GM18861 (cell line): ENCODE results near the gene USP24.

ENCODE experiments used
- ATAC-seq: cut with Tn5 transposase; IDR thresholded peaks from one replicate; pipeline ENCODE4 v1.9.1; 2021; ENCODE audit not compliant: unreplicated experiment

Gene USP24

GRCh38 chr1:55215194-55216021, at the start of gene USP24:
Gene USP24, minus strand, starts transcription at chr1:55215364. Its CDS starts 251 bp downstream, at chr1:55215113.
- peak; percentile 44 for ATAC-seq

GRCh38 chr1:55262822-55263221, 47.7 kb upstream of the USP24 start:
- ATAC-seq: no peak

GRCh38 chr1:55259911-55260609, 44.9 kb upstream of the USP24 start:
- ATAC-seq: no peak

- ATAC-seq: peak; percentile 74
Measured at GRCh38 chr1:55257958-55258357, 42.8 kb upstream of the USP24 start.

- ATAC-seq: no peak
Measured at GRCh38 chr1:55255901-55256300, 40.7 kb upstream of the USP24 start.

GRCh38 chr1:55252942-55253589, 37.9 kb upstream of the USP24 start:
- no peak for ATAC-seq

GRCh38 chr1:55250399-55251075, 35.4 kb upstream of the USP24 start:
- no peak for ATAC-seq

- no peak for ATAC-seq
Measured at GRCh38 chr1:55249646-55250398, 34.7 kb upstream of the USP24 start.

- no peak for ATAC-seq
Measured at GRCh38 chr1:55246896-55247295, 31.7 kb upstream of the USP24 start.

GRCh38 chr1:55246331-55246730, 31.2 kb upstream of the USP24 start:
- no peak for ATAC-seq

GRCh38 chr1:55245781-55246180, 30.6 kb upstream of the USP24 start:
- no peak for ATAC-seq

GRCh38 chr1:55244476-55245099, 29.4 kb upstream of the USP24 start:
- no peak for ATAC-seq

- no peak for ATAC-seq
Measured at GRCh38 chr1:55243655-55244054, 28.5 kb upstream of the USP24 start.

GRCh38 chr1:55239548-55239947, 24.4 kb upstream of the USP24 start:
- ATAC-seq: no peak

GRCh38 chr1:55235722-55236121, 20.6 kb upstream of the USP24 start:
- ATAC-seq: no peak

- ATAC-seq: no peak
Measured at GRCh38 chr1:55234016-55234415, 18.9 kb upstream of the USP24 start.

- no peak for ATAC-seq
Measured at GRCh38 chr1:55233145-55233777, 18.1 kb upstream of the USP24 start.

- no peak for ATAC-seq
Measured at GRCh38 chr1:55232448-55233144, 17.4 kb upstream of the USP24 start.

GRCh38 chr1:55231745-55232144, 16.6 kb upstream of the USP24 start:
- no peak for ATAC-seq
